PC-3 (cell line): ENCODE data around the gene INPP5K. TPM values are rescaled to one million over a fixed set of nuclear protein-coding genes. Genes with fewer than 3 reads are reported as not detected.

Source experiments
- ATAC-seq: fragments of 200-7000 bp; cut with Tn5 transposase; 2 replicates; pipeline ENCODE4 v1.9.1; 2020; ENCODE audit warnings: mild to moderate bottlenecking, moderate library complexity
- BruUV-seq: library from RNA; stranded (reverse); fragments of 400-500 nt; replicated peaks from 2 replicates; lab custom pipeline; 2021; lab: Mats Ljungman, UMichigan
- CTCF ChIA-PET: fragments of 300-600 bp; sonication (Branson Sonifier 250); formaldehyde crosslinking; loops from one replicate; lab custom pipeline; 2022; ENCODE audit warnings: antibody characterized with exemption; lab: Charles Lee
- POLR2A ChIA-PET: fragments of 300-600 bp; sonication (Branson Sonifier 250); formaldehyde crosslinking; loops from one replicate; lab custom pipeline; 2022; ENCODE audit warnings: antibody characterized with exemption; ENCODE audit not compliant: unreplicated experiment; lab: Charles Lee
- DNase-seq: peaks from one replicate; pipeline ENCODE4 v3.0.0-alpha.2; 2015
- H2AFZ ChIP-seq: fragments of 300-600 bp; sonication (generic); 2 replicates; pipeline ENCODE4 v1.6.0; 2016; ENCODE audit warnings: antibody characterized with exemption, low read length
- H3F3A ChIP-seq: fragments of 300-600 bp; sonication (generic); one replicate; pipeline ENCODE4 v1.6.0; 2017; ENCODE audit warnings: antibody characterized with exemption, low read length, control low read depth, mild to moderate bottlenecking; ENCODE audit not compliant: unreplicated experiment
- H3K27ac ChIP-seq: fragments of 300-600 bp; sonication (generic); 2 replicates; pipeline ENCODE4 v1.5.1; 2016; ENCODE audit warnings: mild to moderate bottlenecking, low read length
- H3K27me3 ChIP-seq: fragments of 300-600 bp; sonication (generic); 2 replicates; pipeline ENCODE4 v1.6.1; 2016; ENCODE audit warnings: low read length, mixed read lengths
- H3K36me3 ChIP-seq: fragments of 300-600 bp; sonication (generic); 2 replicates; pipeline ENCODE4 v1.6.1; 2016; ENCODE audit warnings: low read depth, mixed run types, low read length, mixed read lengths
- H3K4me1 ChIP-seq: fragments of 300-600 bp; sonication (generic); 2 replicates; pipeline ENCODE4 v1.5.1; 2016; ENCODE audit warnings: low read length; ENCODE audit not compliant: insufficient read depth
- H3K4me2 ChIP-seq: fragments of 300-600 bp; sonication (generic); 2 replicates; pipeline ENCODE4 v1.6.0; 2016; ENCODE audit warnings: low read length
- H3K4me3 ChIP-seq: fragments of 300-600 bp; sonication (generic); 2 replicates; pipeline ENCODE4 v1.5.1; 2016; ENCODE audit warnings: mild to moderate bottlenecking, low read length, mixed read lengths
- H3K79me2 ChIP-seq: fragments of 300-600 bp; sonication (generic); 2 replicates; pipeline ENCODE4 v1.6.1; 2017; ENCODE audit warnings: low read length, mixed read lengths
- H3K9ac ChIP-seq: fragments of 300-600 bp; sonication (generic); 2 replicates; pipeline ENCODE4 v1.6.0; 2016; ENCODE audit warnings: mild to moderate bottlenecking, low read length
- H3K9me2 ChIP-seq: fragments of 300-600 bp; sonication (generic); replicated peaks from 2 replicates; pipeline ENCODE4 v1.6.1; 2016; ENCODE audit warnings: mixed run types, low read length, mixed read lengths
- H3K9me3 ChIP-seq: fragments of 300-600 bp; sonication (generic); 2 replicates; pipeline ENCODE4 v1.6.1; 2016; ENCODE audit warnings: low read length, mixed read lengths
- H4K20me1 ChIP-seq: fragments of 300-600 bp; sonication (generic); 2 replicates; pipeline ENCODE4 v1.6.1; 2016; ENCODE audit warnings: low read length, mixed read lengths
- EZH2 ChIP-seq: fragments of 300-600 bp; sonication (generic); IDR thresholded peaks from one replicate; pipeline ENCODE4 v1.6.1; 2017; ENCODE audit warnings: antibody characterized with exemption, mild to moderate bottlenecking, low read length; ENCODE audit not compliant: unreplicated experiment
- EZH2phosphoT487 ChIP-seq: fragments of 300-600 bp; sonication (generic); IDR thresholded peaks from 2 replicates; pipeline ENCODE4 v1.6.1; 2018; ENCODE audit warnings: mild to moderate bottlenecking, antibody characterized with exemption, low read length, borderline replicate concordance
- intact Hi-C: fragments of 100-400 bp; cut with micrococcal nuclease; formaldehyde crosslinking; loops from 2 replicates; pipeline ENCODE4 v1.9.0; 2023
- total RNA-seq: library from RNA; depleted of rRNA; stranded (reverse); fragments of >200 nt; gene quantifications from 2 replicates; pipeline ENCODE4 v1.2.3, GENCODE V29; 2014
- TF ChIP-seq, protein P1 (sequence below): fragments of 300-600 bp; sonication (generic); conservative IDR thresholded peaks from 2 replicates; pipeline ENCODE4 v1.5.1; 2017; ENCODE audit warnings: antibody characterized with exemption, low read depth, mild to moderate bottlenecking, low read length

Gene INPP5K
- total RNA-seq, 1 experiment from 2014 or later: 52.6 TPM

DNA sequence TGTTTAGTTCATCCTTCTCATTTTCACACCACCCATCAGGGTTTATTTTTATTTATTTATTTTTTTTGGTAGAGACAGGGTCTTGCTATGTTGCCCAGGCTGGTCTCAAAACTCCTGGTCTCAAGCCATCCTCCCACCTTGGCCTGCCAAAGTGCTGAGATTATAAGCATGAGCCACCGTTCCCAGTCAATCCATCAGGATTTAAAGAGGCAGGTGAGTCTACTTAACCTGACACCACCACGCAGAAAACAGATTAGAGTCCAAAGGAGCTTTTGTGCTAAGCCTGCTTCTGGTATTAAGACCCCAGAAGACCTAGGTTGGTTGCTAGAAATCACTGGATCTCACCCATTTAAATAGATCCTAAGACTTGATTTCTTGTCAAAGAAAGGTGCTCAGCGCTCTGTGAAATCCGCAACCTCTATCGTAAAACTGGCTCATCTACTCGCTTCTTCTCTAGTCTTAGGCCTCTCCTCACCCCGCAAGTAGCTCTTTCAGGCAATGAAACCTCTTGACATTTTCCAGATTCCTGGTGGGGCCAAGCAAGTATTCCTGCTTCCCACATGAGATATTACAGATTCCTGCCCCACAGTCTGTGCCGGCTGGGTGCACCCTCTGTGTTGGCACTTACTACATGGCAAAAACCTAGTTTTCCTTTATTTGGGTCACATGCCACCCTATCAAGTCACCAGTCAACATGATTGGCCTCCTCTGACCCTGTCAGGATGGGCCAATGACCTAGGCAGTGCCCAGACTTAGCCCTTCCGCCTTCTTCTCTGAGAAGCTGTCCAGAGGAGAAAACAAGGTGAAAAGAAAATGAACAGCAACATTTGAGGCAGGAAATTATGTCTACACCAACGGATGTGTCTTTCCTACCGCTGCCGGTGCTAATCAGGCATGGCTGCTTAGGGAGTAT, 37.2 kb upstream of the INPP5K start:
- Histone ChIP-seq H2AFZ (no peak overlapping the region), H3F3A (no peaks in the 10 kb centered on the region), H3K36me3 (peaks cover 8% of the 10 kb centered on the region; the same call in 1 of the 2 replicates), H3K27me3 (no peaks in the 10 kb centered on the region), H3K79me2 (peaks cover 13% of the 10 kb centered on the region), H3K9me3 (no peaks in the 10 kb centered on the region), H3K9ac (no peak overlapping the region), H3K4me1 (no peaks in the 10 kb centered on the region), H3K9me2 (no peaks in the 10 kb centered on the region), H3K27ac (no peak overlapping the region), H4K20me1 (no peaks in the 10 kb centered on the region), H3K4me3 (no peak overlapping the region), H3K4me2 (no peak overlapping the region)
- BruUV-seq: no TSS peak
- CTCF ChIA-PET: no interaction called here
- intact Hi-C loops: no loop called here
- ATAC-seq (no peak), DNase-seq (no peak)
- TF ChIP-seq EZH2phosphoT487 (no peak), EZH2 (no peak)
- TF ChIP-seq, protein P1, sequence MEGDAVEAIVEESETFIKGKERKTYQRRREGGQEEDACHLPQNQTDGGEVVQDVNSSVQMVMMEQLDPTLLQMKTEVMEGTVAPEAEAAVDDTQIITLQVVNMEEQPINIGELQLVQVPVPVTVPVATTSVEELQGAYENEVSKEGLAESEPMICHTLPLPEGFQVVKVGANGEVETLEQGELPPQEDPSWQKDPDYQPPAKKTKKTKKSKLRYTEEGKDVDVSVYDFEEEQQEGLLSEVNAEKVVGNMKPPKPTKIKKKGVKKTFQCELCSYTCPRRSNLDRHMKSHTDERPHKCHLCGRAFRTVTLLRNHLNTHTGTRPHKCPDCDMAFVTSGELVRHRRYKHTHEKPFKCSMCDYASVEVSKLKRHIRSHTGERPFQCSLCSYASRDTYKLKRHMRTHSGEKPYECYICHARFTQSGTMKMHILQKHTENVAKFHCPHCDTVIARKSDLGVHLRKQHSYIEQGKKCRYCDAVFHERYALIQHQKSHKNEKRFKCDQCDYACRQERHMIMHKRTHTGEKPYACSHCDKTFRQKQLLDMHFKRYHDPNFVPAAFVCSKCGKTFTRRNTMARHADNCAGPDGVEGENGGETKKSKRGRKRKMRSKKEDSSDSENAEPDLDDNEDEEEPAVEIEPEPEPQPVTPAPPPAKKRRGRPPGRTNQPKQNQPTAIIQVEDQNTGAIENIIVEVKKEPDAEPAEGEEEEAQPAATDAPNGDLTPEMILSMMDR: no peak
- POLR2A ChIA-PET: no interaction called here

DNA sequence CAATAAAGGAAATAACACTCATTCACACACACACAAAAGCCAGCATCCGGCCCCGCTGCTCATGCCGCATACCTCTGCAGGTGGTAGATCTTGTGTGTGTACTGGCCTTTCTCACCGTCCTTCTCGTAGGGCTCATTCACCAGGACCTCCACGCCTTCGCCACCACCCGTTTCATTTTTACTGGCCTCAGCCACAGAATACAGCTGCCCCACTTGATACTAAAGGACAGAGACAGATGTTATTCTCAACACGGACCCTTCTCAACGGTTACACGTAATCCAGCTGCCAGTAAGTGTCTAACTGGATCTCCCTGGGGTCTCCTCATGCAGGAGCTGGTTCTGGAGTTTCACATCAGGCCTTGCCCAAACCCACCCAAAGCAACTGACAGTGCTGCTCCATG, 36.5 kb upstream of the INPP5K start:
- BruUV-seq: no TSS peak
- CTCF ChIA-PET: no interaction called here
- Histone ChIP-seq H3K4me1 (no peaks in the 10 kb centered on the region), H3K36me3 (peaks cover 8% of the 10 kb centered on the region; the same call in 1 of the 2 replicates), H3K79me2 (peaks cover 9% of the 10 kb centered on the region), H3F3A (no peaks in the 10 kb centered on the region), H3K27me3 (no peaks in the 10 kb centered on the region), H3K4me2 (no peak overlapping the region), H4K20me1 (no peaks in the 10 kb centered on the region), H3K4me3 (no peak overlapping the region), H3K9me3 (no peaks in the 10 kb centered on the region), H3K9me2 (no peaks in the 10 kb centered on the region), H2AFZ (no peak overlapping the region), H3K9ac (no peak overlapping the region), H3K27ac (no peak overlapping the region)
- POLR2A ChIA-PET: no interaction called here
- ATAC-seq (no peak), DNase-seq (no peak)
- no peak for TF ChIP-seq EZH2phosphoT487
- TF ChIP-seq, protein P1: no peak
- TF ChIP-seq EZH2: no peak
- intact Hi-C loops: no loop called here

DNA sequence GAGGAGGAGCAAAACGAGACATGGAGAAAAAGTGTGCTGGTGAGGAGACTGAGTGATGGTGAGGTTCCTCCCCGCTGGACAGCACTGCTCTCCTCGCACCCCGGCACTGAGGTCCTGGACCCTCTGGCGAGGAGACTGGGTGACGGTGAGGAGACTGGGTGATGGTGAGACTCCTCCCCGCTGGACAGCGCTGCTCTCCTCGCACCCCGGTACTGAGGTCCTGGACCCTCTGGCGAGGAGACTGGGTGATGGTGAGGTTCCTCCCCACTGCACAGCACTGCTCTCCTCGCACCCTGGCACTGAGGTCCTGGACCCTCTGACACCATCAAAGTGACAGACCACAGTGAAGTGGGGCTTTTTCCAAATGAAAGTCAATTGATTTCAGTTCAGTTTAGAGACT, 35.3 kb upstream of the INPP5K start:
- Histone ChIP-seq H3K27me3 (no peaks in the 10 kb centered on the region), H3K4me1 (no peaks in the 10 kb centered on the region), H3K36me3 (peaks cover 8% of the 10 kb centered on the region; the same call in 1 of the 2 replicates), H4K20me1 (no peaks in the 10 kb centered on the region), H3K27ac (no peak overlapping the region), H3K4me2 (no peak overlapping the region), H3K9ac (no peak overlapping the region), H3K79me2 (no peaks in the 10 kb centered on the region), H3K4me3 (no peak overlapping the region), H3F3A (no peaks in the 10 kb centered on the region), H2AFZ (no peak overlapping the region), H3K9me3 (no peaks in the 10 kb centered on the region), H3K9me2 (no peaks in the 10 kb centered on the region)
- ChIA-PET CTCF (no interaction called here), POLR2A (no interaction called here)
- TF ChIP-seq EZH2phosphoT487 (no peak), EZH2 (no peak)
- TF ChIP-seq, protein P1: no peak
- no peak for DNase-seq
- intact Hi-C loops: no loop called here
- BruUV-seq: no TSS peak
- no peak for ATAC-seq
